K562 (cell line): Measurements from ENCODE around the gene VPS41. TPM values are rescaled to one million over a fixed set of nuclear protein-coding genes. Genes with fewer than 3 reads are reported as not detected.

Experiments
- BRCA1 ChIP-seq, 2 experiments: fragments of 450-650 bp in 1 of 2; sonication (generic) in 1 of 2; formaldehyde crosslinking in 1 of 2; IDR thresholded peaks; 2 replicates each; pipeline versions ENCODE4 v1.5.0 to v1.6.1; 2017 to 2020; ENCODE audit warnings: mild to moderate bottlenecking in 1 of 2, missing genetic modification reagents in 1 of 2
- DNMT1 ChIP-seq: fragments of 450-650 bp; IDR thresholded peaks from 2 replicates; pipeline ENCODE4 v1.6.1; 2016; ENCODE audit warnings: antibody characterized with exemption, mild to moderate bottlenecking
- ETV6 ChIP-seq, 3 experiments: fragments of 150-350 bp in 1 of 3; sonication (generic) in 1 of 3; formaldehyde crosslinking in 1 of 3; IDR thresholded peaks; 2 replicates each; pipeline versions ENCODE4 v1.6.1 to v1.8.0; 2014 to 2022; ENCODE audit warnings: borderline replicate concordance in 2 of 3, low read depth in 2 of 3, antibody characterized with exemption in 1 of 3, low read length in 1 of 3, mild to moderate bottlenecking in 1 of 3, missing genetic modification reagents in 1 of 3
- GATAD2A ChIP-seq: fragments of 450-650 bp; IDR thresholded peaks from 2 replicates; pipeline ENCODE4 v1.6.1; 2017
- MEIS2 ChIP-seq: fragments of 450-650 bp; IDR thresholded peaks from 2 replicates; pipeline ENCODE4 v1.6.1; 2014; ENCODE audit warnings: mild to moderate bottlenecking; ENCODE audit not compliant: partially characterized antibody
- MIER1 ChIP-seq: fragments of 450-650 bp; IDR thresholded peaks from 2 replicates; pipeline ENCODE4 v1.6.1; 2016; ENCODE audit warnings: antibody characterized with exemption, mild to moderate bottlenecking, low read depth
- NFIC ChIP-seq: fragments of 450-650 bp; IDR thresholded peaks from 2 replicates; pipeline ENCODE4 v1.6.1; 2017; ENCODE audit warnings: mild to moderate bottlenecking, inconsistent platforms
- NRF1 ChIP-seq, 2 experiments: fragments of 450-650 bp; IDR thresholded peaks in 1 of 2; conservative IDR thresholded peaks in 1 of 2; 2 replicates each; pipeline ENCODE4 v1.6.1; 2014; ENCODE audit warnings: mild to moderate bottlenecking in 2 of 2
- POLR2AphosphoS5 ChIP-seq: IDR thresholded peaks from 2 replicates; pipeline ENCODE4 v1.6.1; 2011; ENCODE audit warnings: mild to moderate bottlenecking, low read depth, low read length, moderate library complexity; ENCODE audit not compliant: control insufficient read depth, insufficient read depth
- PTBP1 ChIP-seq: fragments of 200-400 bp; formaldehyde crosslinking; IDR thresholded peaks from 2 replicates; pipeline ENCODE4 v1.6.1; 2017; ENCODE audit warnings: low read depth, low read length
- PYGO2 ChIP-seq: fragments of 450-650 bp; IDR thresholded peaks from 2 replicates; pipeline ENCODE4 v1.6.1; 2016; ENCODE audit warnings: mild to moderate bottlenecking, missing genetic modification characterization, moderate library complexity, missing compliant biosample characterization
- SMARCB1 ChIP-seq: IDR thresholded peaks from 2 replicates; pipeline ENCODE4 v1.6.1; 2011; ENCODE audit warnings: improper control_type of control experiment, low read depth; ENCODE audit not compliant: insufficient read length
- SP2 ChIP-seq: IDR thresholded peaks from 2 replicates; pipeline ENCODE4 v1.6.1; 2011; ENCODE audit warnings: mild to moderate bottlenecking, low read depth, low read length, moderate library complexity; ENCODE audit not compliant: poor library complexity, severe bottlenecking; ENCODE audit errors: extremely low read depth
- SRSF7 ChIP-seq: fragments of 200-400 bp; formaldehyde crosslinking; optimal IDR thresholded peaks from 2 replicates; pipeline ENCODE3; 2017; ENCODE audit warnings: mild to moderate bottlenecking, low read depth, low read length
- TAL1 ChIP-seq: fragments of 450-650 bp; IDR thresholded peaks from 2 replicates; pipeline ENCODE4 v1.6.1; 2016; ENCODE audit warnings: mild to moderate bottlenecking
- TFAM ChIP-seq: fragments of 250-450 bp; sonication (Bioruptor Pico); conservative IDR thresholded peaks from 2 replicates; pipeline ENCODE4 v1.5.0; 2021; ENCODE audit warnings: mild to moderate bottlenecking, moderate library complexity
- TRIM28 ChIP-seq: fragments of 450-650 bp; IDR thresholded peaks from 2 replicates; pipeline ENCODE4 v1.6.1; 2017
- ZBTB9 ChIP-seq: fragments of 450-650 bp; formaldehyde crosslinking; IDR thresholded peaks from 2 replicates; pipeline ENCODE4 v1.4.0; 2020; ENCODE audit warnings: mild to moderate bottlenecking, moderate library complexity
- ZNF140 ChIP-seq: fragments of 250-450 bp; sonication (Bioruptor Pico); IDR thresholded peaks from 2 replicates; pipeline ENCODE4 v1.8.0; 2021; ENCODE audit warnings: moderate library complexity, mild to moderate bottlenecking, inconsistent platforms
- ZNF699 ChIP-seq: fragments of 250-450 bp; sonication (Bioruptor Pico); IDR thresholded peaks from 2 replicates; pipeline ENCODE4 v1.8.0; 2021; ENCODE audit warnings: mild to moderate bottlenecking, moderate library complexity; ENCODE audit not compliant: insufficient replicate concordance
- polyA plus RNA-seq, 8 experiments: library from polyadenylated mRNA; depleted of rRNA in 4 of 8; stranded (reverse) in 5 of 8; unstranded in 3 of 8; fragments of >200 nt; fragmentation: Nextera tagmentation in 2 of 8; fragmentation: Illumina TruSeq in 1 of 8; extraction: Ambion mirVana in 2 of 8; extraction: Trizol in 1 of 8; gene quantifications; 2 replicates each; pipeline versions ENCODE4 v1.2.1 to v1.2.3, GENCODE V29; 2011 to 2014; ENCODE audit warnings: inconsistent platforms in 1 of 8, missing spikeins in 1 of 8
- total RNA-seq, 7 experiments: library from RNA; depleted of rRNA in 6 of 7; stranded (reverse); fragments of >200 nt in 6 of 7; fragmentation: Illumina TruSeq in 2 of 7; extraction: Trizol in 2 of 7; gene quantifications; 2 replicates each; pipeline versions ENCODE4 v1.2.1 to v1.2.3, GENCODE V29; 2011 to 2021; ENCODE audit warnings: low replicate concordance in 1 of 7
- TF ChIP-seq, protein P1 (sequence below): sonication (generic); formaldehyde crosslinking; IDR thresholded peaks from 2 replicates; pipeline ENCODE4 v1.8.0; 2022; ENCODE audit warnings: missing genetic modification reagents, mild to moderate bottlenecking, moderate library complexity, borderline replicate concordance
- TF ChIP-seq, protein P2 (sequence below): fragments of 450-650 bp; IDR thresholded peaks from 2 replicates; pipeline ENCODE4 v1.6.1; 2016; ENCODE audit warnings: mild to moderate bottlenecking
- TF ChIP-seq, protein P3 (sequence below): fragments of 200-800 bp; sonication (Bioruptor generic); IDR thresholded peaks from 2 replicates; pipeline ENCODE4 v1.6.1; 2017; ENCODE audit warnings: missing genetic modification characterization, missing compliant biosample characterization

Gene VPS41
- total and polyA plus RNA-seq, 9 of the 15 experiments (the other 6 are each of a cell fraction or from before 2014, with no cell fraction given), result 17.7 to 46.8 (median 32.1) TPM

- TF ChIP-seq, protein P1, sequence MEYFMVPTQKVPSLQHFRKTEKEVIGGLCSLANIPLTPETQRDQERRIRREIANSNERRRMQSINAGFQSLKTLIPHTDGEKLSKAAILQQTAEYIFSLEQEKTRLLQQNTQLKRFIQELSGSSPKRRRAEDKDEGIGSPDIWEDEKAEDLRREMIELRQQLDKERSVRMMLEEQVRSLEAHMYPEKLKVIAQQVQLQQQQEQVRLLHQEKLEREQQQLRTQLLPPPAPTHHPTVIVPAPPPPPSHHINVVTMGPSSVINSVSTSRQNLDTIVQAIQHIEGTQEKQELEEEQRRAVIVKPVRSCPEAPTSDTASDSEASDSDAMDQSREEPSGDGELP (CRISPR knock-in tag), result peak; percentile 35; the same call in 1 of the 2 replicates
- TF ChIP-seq DNMT1 (no peak), TRIM28 (no peak), ZBTB9 (CRISPR knock-in tag) (no peak), ETV6 (IDR thresholded peaks at IDR 0.05; ENCODE audit: borderline replicate concordance in 1 of 2, low read depth in 2 of 2, low read length in 1 of 2) (no peak), ETV6 (CRISPR knock-in tag; IDR thresholded peaks at IDR 0.05; ENCODE audit: borderline replicate concordance) (no peak), NRF1 (conservative IDR thresholded peaks at IDR 0.05 in 1 of 2, IDR thresholded peaks at IDR 0.05 in 1 of 2) (no peak), MIER1 (no peak), TAL1 (peak; percentile 72), ZNF699 (CRISPR knock-in tag) (no peak), SMARCB1 (no peak), TFAM (CRISPR knock-in tag) (no peak), PYGO2 (no peak), SRSF7 (no peak), GATAD2A (no peak), POLR2AphosphoS5 (no peak), MEIS2 (peak; percentile 61), SP2 (no peak), BRCA1 (IDR thresholded peaks at IDR 0.05) (no peak), BRCA1 (CRISPR knock-in tag; IDR thresholded peaks at IDR 0.05) (no peak), ZNF140 (CRISPR knock-in tag) (no peak), NFIC (peak; percentile 44), PTBP1 (no peak)
- TF ChIP-seq, protein P2, sequence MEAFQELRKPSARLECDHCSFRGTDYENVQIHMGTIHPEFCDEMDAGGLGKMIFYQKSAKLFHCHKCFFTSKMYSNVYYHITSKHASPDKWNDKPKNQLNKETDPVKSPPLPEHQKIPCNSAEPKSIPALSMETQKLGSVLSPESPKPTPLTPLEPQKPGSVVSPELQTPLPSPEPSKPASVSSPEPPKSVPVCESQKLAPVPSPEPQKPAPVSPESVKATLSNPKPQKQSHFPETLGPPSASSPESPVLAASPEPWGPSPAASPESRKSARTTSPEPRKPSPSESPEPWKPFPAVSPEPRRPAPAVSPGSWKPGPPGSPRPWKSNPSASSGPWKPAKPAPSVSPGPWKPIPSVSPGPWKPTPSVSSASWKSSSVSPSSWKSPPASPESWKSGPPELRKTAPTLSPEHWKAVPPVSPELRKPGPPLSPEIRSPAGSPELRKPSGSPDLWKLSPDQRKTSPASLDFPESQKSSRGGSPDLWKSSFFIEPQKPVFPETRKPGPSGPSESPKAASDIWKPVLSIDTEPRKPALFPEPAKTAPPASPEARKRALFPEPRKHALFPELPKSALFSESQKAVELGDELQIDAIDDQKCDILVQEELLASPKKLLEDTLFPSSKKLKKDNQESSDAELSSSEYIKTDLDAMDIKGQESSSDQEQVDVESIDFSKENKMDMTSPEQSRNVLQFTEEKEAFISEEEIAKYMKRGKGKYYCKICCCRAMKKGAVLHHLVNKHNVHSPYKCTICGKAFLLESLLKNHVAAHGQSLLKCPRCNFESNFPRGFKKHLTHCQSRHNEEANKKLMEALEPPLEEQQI, result no peak
- TF ChIP-seq, protein P3, sequence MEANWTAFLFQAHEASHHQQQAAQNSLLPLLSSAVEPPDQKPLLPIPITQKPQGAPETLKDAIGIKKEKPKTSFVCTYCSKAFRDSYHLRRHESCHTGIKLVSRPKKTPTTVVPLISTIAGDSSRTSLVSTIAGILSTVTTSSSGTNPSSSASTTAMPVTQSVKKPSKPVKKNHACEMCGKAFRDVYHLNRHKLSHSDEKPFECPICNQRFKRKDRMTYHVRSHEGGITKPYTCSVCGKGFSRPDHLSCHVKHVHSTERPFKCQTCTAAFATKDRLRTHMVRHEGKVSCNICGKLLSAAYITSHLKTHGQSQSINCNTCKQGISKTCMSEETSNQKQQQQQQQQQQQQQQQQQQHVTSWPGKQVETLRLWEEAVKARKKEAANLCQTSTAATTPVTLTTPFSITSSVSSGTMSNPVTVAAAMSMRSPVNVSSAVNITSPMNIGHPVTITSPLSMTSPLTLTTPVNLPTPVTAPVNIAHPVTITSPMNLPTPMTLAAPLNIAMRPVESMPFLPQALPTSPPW (CRISPR knock-in tag), result no peak
These were observed 102.1 kb downstream of the VPS41 start (continued) for GRCh38 chr7:38806912-38807311.
